M059J (cell line): Measurements from ENCODE around the gene IQSEC1. TPM values are rescaled to one million over a fixed set of nuclear protein-coding genes. Genes with fewer than 3 reads are reported as not detected.

Source experiments
- DNase-seq: peaks from one replicate; pipeline ENCODE4 v3.0.0-alpha.2; 2012; ENCODE audit warnings: low read depth
- total RNA-seq: library from RNA; depleted of rRNA; stranded (reverse); fragments of >200 nt; shearing (Covaris generic); gene quantifications from 2 replicates; pipeline ENCODE4 v1.2.3, GENCODE V29; 2014

Gene IQSEC1
- total RNA-seq, 1 experiment from 2014 or later, result 7.4 TPM

- DNase-seq, result no peak
Observed at GRCh38 chr3:13028010-13028821, 45.0 kb downstream of the IQSEC1 start.

- DNase-seq, result no peak
Observed at GRCh38 chr3:13027154-13027553, 46.1 kb downstream of the IQSEC1 start.

GRCh38 chr3:13026534-13026933, 46.7 kb downstream of the IQSEC1 start:
- no peak for DNase-seq

GRCh38 chr3:13025778-13026518, 47.3 kb downstream of the IQSEC1 start:
- no peak for DNase-seq

GRCh38 chr3:13025090-13025489, 48.1 kb downstream of the IQSEC1 start:
- DNase-seq, result peak; percentile 85

GRCh38 chr3:13024765-13025065, 48.5 kb downstream of the IQSEC1 start:
- no peak for DNase-seq

- DNase-seq, result no peak
Observed at GRCh38 chr3:13023971-13024764, 49.1 kb downstream of the IQSEC1 start.

- peak; percentile 64 for DNase-seq
Observed at GRCh38 chr3:13023235-13023970, 49.8 kb downstream of the IQSEC1 start.

- peak; percentile 90 for DNase-seq
Observed at GRCh38 chr3:13022348-13023234, 50.6 kb downstream of the IQSEC1 start.

GRCh38 chr3:13021141-13022114, 51.8 kb downstream of the IQSEC1 start:
- no peak for DNase-seq

- peak; percentile 48 for DNase-seq
Observed at GRCh38 chr3:13020159-13020750, 53.0 kb downstream of the IQSEC1 start.

- DNase-seq, result peak; percentile 83
Observed at GRCh38 chr3:13019243-13020095, 53.8 kb downstream of the IQSEC1 start.

- no peak for DNase-seq
Observed at GRCh38 chr3:13018561-13019242, 54.5 kb downstream of the IQSEC1 start.

GRCh38 chr3:13018043-13018451, 55.2 kb downstream of the IQSEC1 start:
- peak; percentile 76 for DNase-seq

- no peak for DNase-seq
Observed at GRCh38 chr3:13017361-13018042, 55.7 kb downstream of the IQSEC1 start.

GRCh38 chr3:13016721-13017255, 56.4 kb downstream of the IQSEC1 start:
- DNase-seq, result no peak
